NCI-H2196 treated with DMSO at 0.1 percent for 48 hours (cell line): ENCODE results near the gene MAGEA9.
"Not testable (repeated sequence)": the region's sequence is repeated elsewhere in the genome, so short reads cannot be mapped to it uniquely, and the experiment has no call there.

Source experiments
- DNase-seq: peaks from one replicate; lab custom pipeline; 2025; ENCODE audit not compliant: unreplicated experiment; lab: John Stamatoyannopoulos, UW

The MAGEA9 gene

GRCh38 chrX:149781727-149782126 is at the start of gene MAGEA9:
MAGEA9 (plus strand) TSS chrX:149781930; CDS start chrX:149786211, 4,281 bp downstream.
- DNase-seq, result not testable (repeated sequence)

- not testable (repeated sequence) for DNase-seq
These were observed 39.5 kb upstream of the MAGEA9 start for GRCh38 chrX:149742269-149742668.

- DNase-seq, result not testable (repeated sequence)
These were observed 35.2 kb upstream of the MAGEA9 start for GRCh38 chrX:149746390-149747007.

- DNase-seq, result no peak
These were observed 24.3 kb upstream of the MAGEA9 start for GRCh38 chrX:149757206-149758067.

GRCh38 chrX:149758068-149758714 is 23.5 kb upstream of the MAGEA9 start:
- no peak for DNase-seq

GRCh38 chrX:149758715-149759078 is 23.0 kb upstream of the MAGEA9 start:
- DNase-seq, result not testable (repeated sequence)

- DNase-seq, result no peak
These were observed 21.9 kb upstream of the MAGEA9 start for GRCh38 chrX:149759824-149760223.

GRCh38 chrX:149760965-149761364 is 20.8 kb upstream of the MAGEA9 start:
- DNase-seq, result no peak

- not testable (repeated sequence) for DNase-seq
These were observed 19.7 kb upstream of the MAGEA9 start for GRCh38 chrX:149761858-149762674.

- no peak for DNase-seq
These were observed 18.8 kb upstream of the MAGEA9 start for GRCh38 chrX:149762696-149763614.

GRCh38 chrX:149770344-149770743 is 11.4 kb upstream of the MAGEA9 start:
- DNase-seq, result not testable (repeated sequence)

- not testable (repeated sequence) for DNase-seq
These were observed 8.7 kb upstream of the MAGEA9 start for GRCh38 chrX:149773026-149773425.

GRCh38 chrX:149773768-149774167 is 8.0 kb upstream of the MAGEA9 start, which contains the start of gene HSFX1:
HSFX1 (plus strand) TSS chrX:149774068; CDS start chrX:149774682, 614 bp downstream.
- DNase-seq, result not testable (repeated sequence)

GRCh38 chrX:149777999-149778398 is 3.7 kb upstream of the MAGEA9 start:
- not testable (repeated sequence) for DNase-seq

- not testable (repeated sequence) for DNase-seq
These were observed 13.8 kb downstream of the MAGEA9 start for GRCh38 chrX:149795531-149795930.

- DNase-seq, result no peak
These were observed 17.5 kb downstream of the MAGEA9 start for GRCh38 chrX:149799095-149799714.

GRCh38 chrX:149799938-149800337 is 18.2 kb downstream of the MAGEA9 start:
- no peak for DNase-seq

GRCh38 chrX:149803458-149804062 is 21.8 kb downstream of the MAGEA9 start:
- no peak for DNase-seq

GRCh38 chrX:149804102-149804501 is 22.4 kb downstream of the MAGEA9 start:
- DNase-seq, result no peak
